ENCODE measurements around the gene ZNF283.

ZNF283 gene

DNA sequence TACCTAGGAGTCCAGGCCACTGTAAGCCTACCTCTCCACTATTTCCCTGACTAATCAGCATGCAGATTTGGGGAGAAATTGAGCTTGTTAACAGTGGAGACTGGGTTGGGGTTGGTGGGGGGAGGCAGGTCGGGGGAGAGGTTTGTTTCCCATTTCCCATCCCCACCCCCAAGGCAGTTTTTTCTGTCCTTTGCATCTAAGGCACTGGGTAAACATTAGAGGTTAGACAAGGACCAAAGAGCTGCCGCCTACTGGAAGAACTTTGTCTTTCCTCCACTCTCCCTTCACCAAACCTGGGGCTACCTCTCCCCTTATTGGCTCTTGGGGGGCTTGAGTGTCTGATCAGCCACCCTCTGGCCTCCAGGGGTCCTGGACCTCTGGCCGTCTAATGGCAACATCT lies 47.3 kb upstream of the ZNF283 start:
- peak overlapping the region; percentile 70 for H3K4me3 ChIP-seq (ENCODE audit: low read depth, low read length, poor library complexity, severe bottlenecking)
- H3K4me1 ChIP-seq (ENCODE audit: insufficient read depth, low read length, severe bottlenecking), result peaks cover 84% of the 10 kb centered on the region
- no peaks in the 10 kb centered on the region for H3K36me3 ChIP-seq (ENCODE audit: insufficient read depth, low read length)
- H3F3A ChIP-seq (ENCODE audit: insufficient read depth, low read length), result peaks cover 3% of the 10 kb centered on the region; the same call in 1 of the 2 replicates
- no peaks in the 10 kb centered on the region for H4K20me1 ChIP-seq (ENCODE audit: insufficient read depth, low read length)
- no peaks in the 10 kb centered on the region for H3K79me2 ChIP-seq (ENCODE audit: insufficient read depth, low read length)
- peak overlapping the region; percentile 81 for H3K9ac ChIP-seq (ENCODE audit: low read length)
- peak overlapping the region; percentile 85 for H3K4me2 ChIP-seq (ENCODE audit: low read length)
- peak overlapping the region; percentile 98 for H3K27ac ChIP-seq (ENCODE audit: low read depth, low read length, poor library complexity, severe bottlenecking)
- H2AFZ ChIP-seq (ENCODE audit: low read length), result no peak overlapping the region
- H3K9me3 ChIP-seq (ENCODE audit: low read length), result no peaks in the 10 kb centered on the region
- H3K27me3 ChIP-seq (ENCODE audit: insufficient read depth, low read length), result no peaks in the 10 kb centered on the region
- TF ChIP-seq, protein P1, sequence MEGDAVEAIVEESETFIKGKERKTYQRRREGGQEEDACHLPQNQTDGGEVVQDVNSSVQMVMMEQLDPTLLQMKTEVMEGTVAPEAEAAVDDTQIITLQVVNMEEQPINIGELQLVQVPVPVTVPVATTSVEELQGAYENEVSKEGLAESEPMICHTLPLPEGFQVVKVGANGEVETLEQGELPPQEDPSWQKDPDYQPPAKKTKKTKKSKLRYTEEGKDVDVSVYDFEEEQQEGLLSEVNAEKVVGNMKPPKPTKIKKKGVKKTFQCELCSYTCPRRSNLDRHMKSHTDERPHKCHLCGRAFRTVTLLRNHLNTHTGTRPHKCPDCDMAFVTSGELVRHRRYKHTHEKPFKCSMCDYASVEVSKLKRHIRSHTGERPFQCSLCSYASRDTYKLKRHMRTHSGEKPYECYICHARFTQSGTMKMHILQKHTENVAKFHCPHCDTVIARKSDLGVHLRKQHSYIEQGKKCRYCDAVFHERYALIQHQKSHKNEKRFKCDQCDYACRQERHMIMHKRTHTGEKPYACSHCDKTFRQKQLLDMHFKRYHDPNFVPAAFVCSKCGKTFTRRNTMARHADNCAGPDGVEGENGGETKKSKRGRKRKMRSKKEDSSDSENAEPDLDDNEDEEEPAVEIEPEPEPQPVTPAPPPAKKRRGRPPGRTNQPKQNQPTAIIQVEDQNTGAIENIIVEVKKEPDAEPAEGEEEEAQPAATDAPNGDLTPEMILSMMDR (IDR thresholded peaks at IDR 0.05; ENCODE audit: low read length), result peak; percentile 48
- no peak for TF ChIP-seq EZH2 (IDR thresholded peaks at IDR 0.05; ENCODE audit: borderline replicate concordance, low read length)
- H3K9me2 ChIP-seq (ENCODE audit: low read depth, low read length), result no peaks in the 10 kb centered on the region

GRCh38 chr19:43780706-43781525 lies 46.2 kb upstream of the ZNF283 start, which contains the start of gene KCNN4:
Gene KCNN4, minus strand, starts transcription at chr19:43780973. Its CDS starts 112 bp downstream, at chr19:43780861.
- no peaks in the 10 kb centered on the region for H3K27me3 ChIP-seq (ENCODE audit: insufficient read depth, low read length)
- no peaks in the 10 kb centered on the region for H3K36me3 ChIP-seq (ENCODE audit: insufficient read depth, low read length)
- H3K4me3 ChIP-seq (ENCODE audit: low read depth, low read length, poor library complexity, severe bottlenecking), result peak within 1 kb of the TSS; percentile 70
- H3K9me3 ChIP-seq (ENCODE audit: low read length), result no peaks in the 10 kb centered on the region
- H3K27ac ChIP-seq (ENCODE audit: low read depth, low read length, poor library complexity, severe bottlenecking), result peak within 1 kb of the TSS; percentile 98
- no peak for TF ChIP-seq EZH2 (IDR thresholded peaks at IDR 0.05; ENCODE audit: borderline replicate concordance, low read length)
- TF ChIP-seq, protein P1 (IDR thresholded peaks at IDR 0.05; ENCODE audit: low read length), result no peak
- H2AFZ ChIP-seq (ENCODE audit: low read length), result no peak within 1 kb of the TSS
- no peaks in the 10 kb centered on the region for H3K9me2 ChIP-seq (ENCODE audit: low read depth, low read length)
- H3K79me2 ChIP-seq (ENCODE audit: insufficient read depth, low read length), result no peaks in the 10 kb centered on the region
- peak within 1 kb of the TSS; percentile 85 for H3K4me2 ChIP-seq (ENCODE audit: low read length)
- H3K4me1 ChIP-seq (ENCODE audit: insufficient read depth, low read length, severe bottlenecking), result peaks cover 89% of the 10 kb centered on the region
- H3K9ac ChIP-seq (ENCODE audit: low read length), result peak within 1 kb of the TSS; percentile 81
- H3F3A ChIP-seq (ENCODE audit: insufficient read depth, low read length), result peaks cover 3% of the 10 kb centered on the region; the same call in 1 of the 2 replicates
- no peaks in the 10 kb centered on the region for H4K20me1 ChIP-seq (ENCODE audit: insufficient read depth, low read length)

DNA sequence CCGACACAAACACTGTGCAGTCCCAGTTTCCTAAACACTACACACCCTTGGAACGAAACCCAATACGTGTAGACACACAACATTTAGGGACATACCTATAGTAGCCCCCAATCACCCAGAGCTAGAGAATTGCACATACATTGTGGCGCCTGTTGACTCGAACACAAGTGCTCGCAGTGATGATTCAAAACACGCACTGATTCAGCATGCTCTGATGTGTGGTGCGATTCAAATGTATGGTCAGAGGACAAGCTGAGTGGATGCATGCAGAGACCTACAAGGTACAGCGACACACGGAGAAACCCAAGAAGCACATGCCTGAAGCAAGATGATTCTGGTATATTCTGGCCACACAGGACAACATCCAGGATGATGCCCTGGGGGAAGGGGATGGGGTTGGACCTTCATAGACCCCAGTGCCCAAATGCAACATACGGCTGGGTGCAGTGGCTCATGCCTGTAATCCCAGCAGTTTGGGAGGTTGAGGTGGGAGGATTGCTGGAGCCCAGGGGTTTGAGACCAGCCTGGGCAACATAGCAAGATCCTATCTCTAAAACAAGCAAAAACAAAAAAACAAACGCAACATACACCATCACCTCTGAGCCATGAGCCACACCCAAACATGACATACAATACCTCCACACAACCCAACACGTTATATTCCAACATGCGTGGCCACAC lies 45.4 kb upstream of the ZNF283 start:
- TF ChIP-seq, protein P1 (IDR thresholded peaks at IDR 0.05; ENCODE audit: low read length), result no peak
- no peak for TF ChIP-seq EZH2 (IDR thresholded peaks at IDR 0.05; ENCODE audit: borderline replicate concordance, low read length)
- H3F3A ChIP-seq (ENCODE audit: insufficient read depth, low read length), result peaks cover 3% of the 10 kb centered on the region; the same call in 1 of the 2 replicates
- H3K27ac ChIP-seq (ENCODE audit: low read depth, low read length, poor library complexity, severe bottlenecking), result peak overlapping the region; percentile 98
- peak overlapping the region; percentile 85 for H3K4me2 ChIP-seq (ENCODE audit: low read length)
- no peaks in the 10 kb centered on the region for H3K79me2 ChIP-seq (ENCODE audit: insufficient read depth, low read length)
- H3K9me3 ChIP-seq (ENCODE audit: low read length), result no peaks in the 10 kb centered on the region
- H4K20me1 ChIP-seq (ENCODE audit: insufficient read depth, low read length), result no peaks in the 10 kb centered on the region
- H3K9me2 ChIP-seq (ENCODE audit: low read depth, low read length), result no peaks in the 10 kb centered on the region
- H2AFZ ChIP-seq (ENCODE audit: low read length), result no peak overlapping the region
- H3K4me3 ChIP-seq (ENCODE audit: low read depth, low read length, poor library complexity, severe bottlenecking), result peak overlapping the region; percentile 70
- no peaks in the 10 kb centered on the region for H3K36me3 ChIP-seq (ENCODE audit: insufficient read depth, low read length)
- H3K9ac ChIP-seq (ENCODE audit: low read length), result peak overlapping the region; percentile 81; the same call in 1 of the 2 replicates
- no peaks in the 10 kb centered on the region for H3K27me3 ChIP-seq (ENCODE audit: insufficient read depth, low read length)
- peaks cover 81% of the 10 kb centered on the region for H3K4me1 ChIP-seq (ENCODE audit: insufficient read depth, low read length, severe bottlenecking)
